AG08396 (cell line): Measurements from ENCODE around the gene CCDC60.
A peak's percentile ranks its signal among the peaks of the same experiment; 100 is the strongest.

Source experiments
- DNase-seq: peaks from one replicate; pipeline ENCODE4 v3.0.0; 2012; ENCODE audit warnings: low spot score, mixed read lengths

The CCDC60 gene

GRCh38 chr12:119540476-119540875 lies 205.9 kb downstream of the CCDC60 start:
- DNase-seq = no peak

GRCh38 chr12:119544765-119545625 lies 210.5 kb downstream of the CCDC60 start:
- DNase-seq = peak; percentile 79

- no peak for DNase-seq
These were observed 211.8 kb downstream of the CCDC60 start for GRCh38 chr12:119546340-119546739.

- no peak for DNase-seq
These were observed 212.5 kb downstream of the CCDC60 start for GRCh38 chr12:119547001-119547400.

- DNase-seq = no peak
These were observed 222.3 kb downstream of the CCDC60 start for GRCh38 chr12:119556854-119557253.

GRCh38 chr12:119565404-119565803 lies 230.9 kb downstream of the CCDC60 start:
- DNase-seq = no peak

GRCh38 chr12:119570771-119571170 lies 236.2 kb downstream of the CCDC60 start:
- no peak for DNase-seq

- DNase-seq = no peak
These were observed 238.6 kb downstream of the CCDC60 start for GRCh38 chr12:119573086-119573485.

GRCh38 chr12:119574255-119574654 lies 239.7 kb downstream of the CCDC60 start:
- no peak for DNase-seq

- no peak for DNase-seq
These were observed 241.7 kb downstream of the CCDC60 start for GRCh38 chr12:119576118-119576810.

GRCh38 chr12:119576915-119577314 lies 242.4 kb downstream of the CCDC60 start:
- no peak for DNase-seq

GRCh38 chr12:119578112-119578511 lies 243.6 kb downstream of the CCDC60 start:
- DNase-seq = no peak

GRCh38 chr12:119589097-119589496 lies 254.6 kb downstream of the CCDC60 start:
- DNase-seq = no peak

- DNase-seq = no peak
These were observed 255.1 kb downstream of the CCDC60 start for GRCh38 chr12:119589634-119590033.
